GM12872 (cell line): ENCODE data around the gene SLC25A42.

Experiments used
- CTCF ChIP-seq: IDR thresholded peaks from 3 replicates; pipeline ENCODE4 v1.5.1; 2011; ENCODE audit warnings: low read depth, mild to moderate bottlenecking, low read length, moderate library complexity; ENCODE audit not compliant: insufficient read depth

SLC25A42 gene

GRCh38 chr19:19138109-19138981, 74.6 kb downstream of the SLC25A42 start, which contains the start of gene TMEM161A:
Gene TMEM161A, minus strand, starts transcription at chr19:19138478. Its CDS starts 50 bp downstream, at chr19:19138428.
- no peak for TF ChIP-seq CTCF

DNA sequence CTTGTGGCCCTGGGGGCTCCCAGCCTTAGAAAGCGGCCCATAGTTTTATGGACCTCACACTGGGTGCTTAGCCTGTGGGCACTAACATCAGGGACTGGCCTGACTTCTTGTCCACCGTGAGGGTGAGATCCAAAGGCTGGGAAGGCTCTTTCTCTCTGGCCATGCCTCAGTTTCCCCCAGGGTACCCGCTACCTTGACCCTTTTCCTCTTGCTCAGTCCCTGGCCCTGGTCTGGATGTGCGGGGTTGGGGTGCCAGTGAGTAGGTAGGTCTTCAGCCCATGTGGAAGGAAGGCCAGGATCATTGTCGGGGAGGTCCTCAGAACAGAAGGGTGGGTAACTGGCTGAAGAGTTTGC, 76.1 kb downstream of the SLC25A42 start:
- no peak for TF ChIP-seq CTCF

- no peak for TF ChIP-seq CTCF
These were observed 76.7 kb downstream of the SLC25A42 start for GRCh38 chr19:19140476-19140875.

- no peak for TF ChIP-seq CTCF
These were observed 78.6 kb downstream of the SLC25A42 start for GRCh38 chr19:19142347-19142746.

DNA sequence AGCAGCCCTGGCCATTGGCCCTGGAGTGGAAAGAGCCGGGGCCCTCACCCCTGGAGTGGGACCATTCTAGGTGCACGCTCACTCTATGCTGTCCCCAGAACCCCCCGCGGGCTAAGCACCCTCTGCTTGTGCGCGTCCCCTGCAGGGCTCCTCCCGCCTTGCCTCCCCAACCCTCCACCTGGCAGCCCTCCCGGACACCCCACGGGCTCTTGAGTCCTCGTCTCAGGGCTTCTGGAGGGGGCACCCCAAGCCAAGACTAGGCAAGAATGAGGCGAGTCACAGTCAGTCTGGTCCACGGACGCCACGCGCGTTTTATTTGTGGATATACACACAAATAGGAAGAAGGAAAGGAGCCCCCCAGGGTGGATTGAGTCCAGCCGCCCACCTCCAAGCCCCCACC, 81.5 kb downstream of the SLC25A42 start:
- TF ChIP-seq CTCF = no peak

DNA sequence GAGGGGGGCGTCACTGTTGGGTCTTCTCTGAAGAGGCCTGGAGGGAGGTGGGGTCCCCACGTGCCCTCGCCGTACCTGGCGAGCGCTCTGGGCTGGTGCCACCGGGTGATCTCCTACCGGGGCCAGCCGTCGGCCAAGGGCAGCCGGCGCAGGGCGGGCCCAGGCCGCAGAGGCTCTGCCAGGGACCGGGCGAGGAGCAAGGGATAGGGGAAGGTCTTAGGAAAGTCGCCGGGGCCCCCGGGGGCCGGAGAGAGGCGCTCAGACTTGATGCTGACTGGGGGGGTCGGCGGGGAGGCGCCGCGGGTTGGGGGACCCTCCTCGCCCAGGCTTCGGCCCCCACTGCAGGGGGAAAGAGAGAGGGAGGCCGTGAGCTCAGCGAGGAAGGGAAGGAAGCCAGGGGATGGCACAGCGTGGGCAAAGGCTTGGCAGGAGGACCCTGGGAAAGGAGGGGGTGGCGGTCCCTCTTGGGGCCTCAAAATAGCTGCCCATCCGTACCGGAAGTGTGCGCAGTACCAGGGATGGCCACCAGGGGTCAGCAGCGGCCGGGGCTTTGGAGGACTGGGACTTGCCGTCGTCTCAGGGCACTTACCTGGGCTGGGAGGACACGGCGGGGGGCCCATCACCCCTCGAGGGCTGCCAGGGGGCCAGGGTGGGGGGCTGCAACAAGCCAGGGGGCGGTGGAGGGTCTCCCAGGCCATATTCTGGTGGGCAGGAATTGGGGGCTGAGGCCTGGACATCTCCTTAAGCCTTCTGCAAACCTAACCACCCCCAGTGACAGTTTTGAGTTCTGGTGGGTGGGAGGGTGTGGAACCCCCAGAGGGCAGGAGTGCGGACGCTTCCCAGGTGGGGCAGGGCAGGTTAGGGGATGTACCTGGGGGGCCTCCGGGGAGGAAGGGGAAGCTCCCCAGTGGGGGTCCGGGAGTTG, 82.2 kb downstream of the SLC25A42 start:
- peak; percentile 96 for TF ChIP-seq CTCF

DNA sequence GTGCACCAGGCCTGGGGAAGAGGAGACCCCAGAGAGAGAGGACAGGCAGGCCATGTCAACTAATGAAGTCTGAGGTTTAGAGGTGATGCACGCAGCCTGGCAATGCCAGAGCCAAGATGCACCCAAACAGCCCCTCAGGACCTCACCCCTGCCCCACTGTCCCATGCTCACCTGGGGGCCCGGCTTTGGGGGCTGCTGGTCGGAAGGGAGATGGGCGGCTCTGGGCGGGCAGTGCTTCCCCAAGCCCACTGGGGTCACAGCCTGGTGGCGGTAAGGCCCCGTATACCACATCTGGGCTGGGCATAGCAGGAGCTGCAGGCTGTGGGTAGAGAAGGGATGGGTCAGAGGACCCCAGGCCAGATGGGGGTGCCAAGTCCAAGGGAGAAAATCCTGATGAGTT, 83.1 kb downstream of the SLC25A42 start:
- TF ChIP-seq CTCF = no peak
